ENCODE data around the gene SAT1.

GRCh38 chrX:23742174-23742696 is 40.7 kb upstream of the SAT1 start:
- TF ChIP-seq EZH2 (IDR thresholded peaks at IDR 0.05; ENCODE audit: insufficient read depth, poor library complexity, severe bottlenecking) (no peak), EZH2phosphoT487 (IDR thresholded peaks at IDR 0.05; ENCODE audit: insufficient read depth, low read depth) (no peak)
